Measurements from ENCODE around the gene LRMDA. TPM values are rescaled to one million over a fixed set of nuclear protein-coding genes. Genes with fewer than 3 reads are reported as not detected.
A peak's percentile ranks its signal among the peaks of the same experiment; 100 is the strongest.

Gene LRMDA
- total RNA-seq, 6 experiments from 2014 or later: 0.32 TPM; not detected in 5

DNA sequence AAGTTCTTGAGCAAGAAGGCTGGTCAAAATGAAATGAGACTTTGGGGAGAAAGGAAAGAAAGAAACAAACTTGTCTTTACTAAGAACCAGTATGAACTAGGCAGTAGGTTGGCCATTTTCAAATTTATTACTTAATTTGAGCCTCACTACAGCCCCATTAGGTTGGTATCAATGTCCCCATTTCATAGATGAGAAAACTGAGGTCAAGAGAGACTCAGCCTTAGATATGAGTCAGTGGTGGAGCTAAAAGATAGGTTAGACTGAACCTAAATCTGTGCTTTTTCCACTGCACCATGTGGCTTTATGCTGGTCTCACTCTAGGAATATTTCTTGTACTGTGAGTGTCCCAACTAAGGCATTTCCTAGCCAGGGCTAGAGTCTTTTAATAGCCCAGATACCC, 38.7 kb upstream of the LRMDA start:
- no peak overlapping the region for H3K27ac Mint-ChIP-seq
- 0 out of 2 replicates have a peak, but pooled peaks cover 3% of the 10 kb centered on the region for H3K9me3 Mint-ChIP-seq
- no peak for DNase-seq
- H3K4me3 Mint-ChIP-seq: no peak overlapping the region
- peaks cover 9% of the 10 kb centered on the region for H3K36me3 Mint-ChIP-seq (ENCODE audit: low read depth)
- peaks cover 15% of the 10 kb centered on the region for H3K27me3 Mint-ChIP-seq (ENCODE audit: insufficient read depth)
- peaks cover 5% of the 10 kb centered on the region; the same call in 1 of the 2 replicates for H3K4me1 Mint-ChIP-seq (ENCODE audit: low read depth)
- TF ChIP-seq, protein P1, sequence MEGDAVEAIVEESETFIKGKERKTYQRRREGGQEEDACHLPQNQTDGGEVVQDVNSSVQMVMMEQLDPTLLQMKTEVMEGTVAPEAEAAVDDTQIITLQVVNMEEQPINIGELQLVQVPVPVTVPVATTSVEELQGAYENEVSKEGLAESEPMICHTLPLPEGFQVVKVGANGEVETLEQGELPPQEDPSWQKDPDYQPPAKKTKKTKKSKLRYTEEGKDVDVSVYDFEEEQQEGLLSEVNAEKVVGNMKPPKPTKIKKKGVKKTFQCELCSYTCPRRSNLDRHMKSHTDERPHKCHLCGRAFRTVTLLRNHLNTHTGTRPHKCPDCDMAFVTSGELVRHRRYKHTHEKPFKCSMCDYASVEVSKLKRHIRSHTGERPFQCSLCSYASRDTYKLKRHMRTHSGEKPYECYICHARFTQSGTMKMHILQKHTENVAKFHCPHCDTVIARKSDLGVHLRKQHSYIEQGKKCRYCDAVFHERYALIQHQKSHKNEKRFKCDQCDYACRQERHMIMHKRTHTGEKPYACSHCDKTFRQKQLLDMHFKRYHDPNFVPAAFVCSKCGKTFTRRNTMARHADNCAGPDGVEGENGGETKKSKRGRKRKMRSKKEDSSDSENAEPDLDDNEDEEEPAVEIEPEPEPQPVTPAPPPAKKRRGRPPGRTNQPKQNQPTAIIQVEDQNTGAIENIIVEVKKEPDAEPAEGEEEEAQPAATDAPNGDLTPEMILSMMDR (IDR thresholded peaks at IDR 0.05): no peak

DNA sequence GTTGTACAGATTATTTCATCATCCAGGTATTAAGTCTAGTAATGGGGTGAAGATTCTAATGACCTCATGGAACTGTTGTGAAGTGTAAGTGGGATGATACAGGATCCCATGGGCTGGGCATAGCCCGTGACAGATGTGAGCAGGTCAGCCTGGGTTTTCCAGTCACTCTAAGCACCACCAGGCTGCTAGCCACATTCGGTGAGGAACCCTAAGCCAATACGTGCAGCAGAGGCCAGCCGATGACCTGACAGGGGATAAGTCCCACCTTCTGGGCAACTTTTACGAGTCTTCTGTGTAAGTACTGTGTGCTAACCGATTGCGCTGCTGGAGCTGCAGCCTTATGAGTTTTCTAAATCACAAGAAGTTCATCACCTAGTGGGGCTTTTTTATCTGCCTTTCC, 37.2 kb upstream of the LRMDA start:
- no peak overlapping the region for H3K27ac Mint-ChIP-seq
- peaks cover 13% of the 10 kb centered on the region for H3K36me3 Mint-ChIP-seq (ENCODE audit: low read depth)
- TF ChIP-seq, protein P1 (IDR thresholded peaks at IDR 0.05): no peak
- H3K4me3 Mint-ChIP-seq: no peak overlapping the region
- H3K4me1 Mint-ChIP-seq (ENCODE audit: low read depth): peaks cover 10% of the 10 kb centered on the region; the same call in 1 of the 2 replicates
- no peak for DNase-seq
- H3K27me3 Mint-ChIP-seq (ENCODE audit: insufficient read depth): peaks cover 15% of the 10 kb centered on the region
- H3K9me3 Mint-ChIP-seq: 0 out of 2 replicates have a peak, but pooled peaks cover 3% of the 10 kb centered on the region

DNA sequence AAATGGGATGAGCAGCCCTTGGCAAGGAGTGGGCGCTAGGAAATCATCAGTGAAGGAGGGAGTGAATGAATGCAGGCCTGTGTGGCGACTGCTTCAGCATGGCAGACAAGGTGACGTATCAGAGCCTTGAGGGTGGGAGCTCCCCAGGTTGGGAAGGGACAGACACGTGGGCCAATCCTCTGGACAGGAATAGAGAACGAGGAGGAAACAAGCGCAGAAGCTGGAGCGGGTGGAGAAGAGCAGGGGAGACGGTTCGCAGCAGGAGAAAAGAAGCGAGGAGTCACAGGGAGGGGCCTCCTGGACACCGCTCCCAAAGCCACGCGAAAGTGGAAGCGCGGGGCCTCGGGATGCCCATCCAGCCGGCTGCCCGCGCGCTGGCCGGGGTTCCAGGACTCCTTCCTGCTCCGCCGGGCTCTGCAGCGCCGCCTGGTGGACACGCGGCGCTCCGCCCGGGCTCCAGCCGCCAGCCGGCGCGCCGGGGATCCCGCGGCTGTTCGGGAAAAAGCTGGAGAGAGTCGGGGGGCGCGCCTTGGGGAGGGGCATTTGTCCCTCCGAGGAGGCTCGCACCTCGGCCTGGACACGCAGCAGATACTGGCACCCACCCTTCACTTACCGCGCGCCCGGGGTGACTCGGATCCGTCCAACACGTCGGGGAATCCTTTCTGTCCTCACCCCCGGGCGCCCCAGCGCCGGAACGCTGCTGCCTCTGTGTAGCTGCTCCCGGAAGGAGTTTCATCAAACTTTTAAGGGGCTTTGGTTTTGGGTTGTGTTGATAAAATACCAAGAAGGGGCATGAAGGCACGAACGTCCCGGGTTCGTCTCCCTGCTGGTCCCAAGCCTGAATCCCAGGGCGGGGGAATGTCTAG, 36.1 kb upstream of the LRMDA start:
- no peak for DNase-seq
- H3K27ac Mint-ChIP-seq: no peak overlapping the region
- peaks cover 15% of the 10 kb centered on the region for H3K27me3 Mint-ChIP-seq (ENCODE audit: insufficient read depth)

DNA sequence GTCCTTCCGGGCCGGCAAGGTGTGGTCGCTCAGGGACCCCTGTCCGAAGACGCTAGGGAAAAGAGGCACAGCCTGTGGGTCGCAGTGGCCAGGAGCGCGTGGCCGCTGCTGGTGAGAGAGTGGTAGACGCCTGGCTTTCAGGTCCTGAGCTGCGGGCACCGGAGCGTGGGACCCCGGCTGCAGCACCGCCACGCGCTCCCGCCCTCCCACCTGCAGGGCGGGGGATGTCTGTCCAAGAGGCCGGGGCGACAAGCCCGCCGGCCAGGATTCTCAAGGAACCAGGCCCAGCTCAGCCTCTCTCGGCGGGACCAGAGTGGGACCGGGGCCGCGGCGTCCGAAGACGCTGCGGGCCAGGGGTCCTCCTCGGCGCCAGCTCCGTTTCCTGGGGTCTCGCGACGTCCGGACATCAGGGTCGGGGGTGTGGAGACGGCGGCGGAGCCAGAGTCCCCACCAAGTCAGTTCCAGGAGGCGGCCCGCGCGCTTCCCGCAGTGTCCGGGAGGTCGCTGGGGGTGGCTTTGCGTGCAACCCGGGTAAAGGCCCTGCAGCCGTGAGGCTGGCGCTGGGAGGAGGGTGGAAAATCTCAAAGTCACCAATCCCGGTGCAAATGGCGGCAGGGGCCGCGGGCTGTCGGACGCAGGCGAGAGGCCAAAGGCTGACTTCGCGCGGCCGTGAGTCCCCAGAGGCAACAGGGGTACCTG, 35.3 kb upstream of the LRMDA start:
- H3K27ac Mint-ChIP-seq: no peak overlapping the region
- H3K9me3 Mint-ChIP-seq: 0 out of 2 replicates have a peak, but pooled peaks cover 3% of the 10 kb centered on the region
- H3K36me3 Mint-ChIP-seq (ENCODE audit: low read depth): peaks cover 13% of the 10 kb centered on the region
- DNase-seq: no peak
- no peak overlapping the region for H3K4me3 Mint-ChIP-seq
- TF ChIP-seq, protein P1 (IDR thresholded peaks at IDR 0.05): no peak
- peaks cover 10% of the 10 kb centered on the region; the same call in 1 of the 2 replicates for H3K4me1 Mint-ChIP-seq (ENCODE audit: low read depth)
- peaks cover 13% of the 10 kb centered on the region for H3K27me3 Mint-ChIP-seq (ENCODE audit: insufficient read depth)

More for the DNA sequence above, 36.1 kb upstream of the LRMDA start:
- peaks cover 13% of the 10 kb centered on the region for H3K36me3 Mint-ChIP-seq (ENCODE audit: low read depth)
- H3K9me3 Mint-ChIP-seq: 0 out of 2 replicates have a peak, but pooled peaks cover 3% of the 10 kb centered on the region
- peaks cover 10% of the 10 kb centered on the region; the same call in 1 of the 2 replicates for H3K4me1 Mint-ChIP-seq (ENCODE audit: low read depth)
- no peak overlapping the region for H3K4me3 Mint-ChIP-seq
- TF ChIP-seq, protein P1 (IDR thresholded peaks at IDR 0.05): peak; percentile 90

DNA sequence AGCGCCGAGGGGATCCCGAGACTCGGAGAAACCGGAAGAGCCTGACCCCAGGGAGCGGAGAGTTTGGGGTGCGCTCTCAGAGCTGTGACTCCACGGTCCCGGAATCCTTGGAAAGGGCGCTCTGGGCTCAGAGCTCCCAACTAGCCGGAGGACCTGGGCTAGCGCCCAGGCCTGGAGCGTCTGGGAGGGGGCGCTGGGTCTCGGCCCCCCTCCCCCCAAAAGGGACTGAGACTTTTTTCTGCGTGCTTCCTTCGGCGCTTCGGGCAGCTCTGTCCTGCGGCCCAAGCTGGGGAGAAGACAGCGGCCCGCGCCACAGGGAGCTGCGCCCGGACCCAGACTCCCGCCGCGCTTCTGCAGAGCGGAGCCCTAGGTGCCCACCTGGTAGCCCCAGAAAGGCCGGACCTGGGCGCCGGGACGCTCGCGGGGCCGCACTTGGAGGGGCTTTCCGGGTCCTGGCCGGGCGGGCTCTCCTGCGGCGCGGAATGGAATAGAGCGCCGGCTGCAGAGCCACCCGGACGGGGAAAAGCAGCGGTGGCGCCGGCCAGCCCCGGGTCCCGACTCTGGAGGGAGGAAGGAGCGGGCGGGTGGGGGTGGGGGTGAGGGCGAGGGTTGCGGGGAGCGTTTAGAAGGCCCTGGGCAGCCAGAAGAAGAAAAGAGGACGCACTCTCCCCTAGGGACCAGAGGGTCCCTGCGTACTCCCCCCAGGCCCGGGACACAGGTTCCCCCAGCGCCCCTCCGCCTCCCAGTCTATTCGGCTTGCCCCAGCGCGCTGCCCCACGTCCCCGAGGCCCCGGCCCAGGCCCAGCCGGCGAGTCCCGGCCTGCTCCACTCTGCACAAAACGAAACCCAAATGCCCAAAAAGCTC, 34.6 kb upstream of the LRMDA start:
- H3K27me3 Mint-ChIP-seq (ENCODE audit: insufficient read depth): peaks cover 13% of the 10 kb centered on the region

More for the DNA sequence above, 34.6 kb upstream of the LRMDA start:
- H3K9me3 Mint-ChIP-seq: 0 out of 2 replicates have a peak, but pooled peaks cover 3% of the 10 kb centered on the region
- TF ChIP-seq, protein P1 (IDR thresholded peaks at IDR 0.05): no peak
- H3K4me3 Mint-ChIP-seq: peak overlapping the region; percentile 86; the same call in 1 of the 2 replicates
- peaks cover 13% of the 10 kb centered on the region for H3K36me3 Mint-ChIP-seq (ENCODE audit: low read depth)
- peaks cover 10% of the 10 kb centered on the region; the same call in 1 of the 2 replicates for H3K4me1 Mint-ChIP-seq (ENCODE audit: low read depth)
- DNase-seq: no peak
- H3K27ac Mint-ChIP-seq: peak overlapping the region; percentile 75; the same call in 1 of the 2 replicates
